HG03342 (cell line): ENCODE results near the gene NPAS3.

Experiments
- ATAC-seq: cut with Tn5 transposase; IDR thresholded peaks from one replicate; pipeline ENCODE4 v1.9.1; 2021; ENCODE audit warnings: mild to moderate bottlenecking, moderate library complexity; ENCODE audit not compliant: unreplicated experiment

The NPAS3 gene

DNA sequence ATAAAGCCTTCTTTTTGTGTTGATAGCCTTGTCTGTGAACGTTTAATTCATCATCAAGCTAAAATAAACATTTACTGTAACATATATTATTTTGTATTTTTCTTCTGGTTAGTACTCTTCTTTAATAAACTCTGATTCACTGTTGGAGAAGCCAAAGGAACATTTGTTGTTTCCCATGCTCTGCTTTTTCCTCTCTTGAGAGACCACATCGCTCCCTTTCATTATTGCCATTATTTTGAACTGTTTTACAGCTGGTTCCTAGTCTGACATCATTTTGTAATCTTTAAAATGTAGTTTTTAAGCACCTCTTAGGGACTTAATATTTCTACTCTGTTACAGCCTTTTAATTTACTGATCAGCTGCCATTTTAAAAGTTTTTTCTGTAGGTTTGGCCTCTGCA, 301.8 kb downstream of the NPAS3 start:
- no peak for ATAC-seq

DNA sequence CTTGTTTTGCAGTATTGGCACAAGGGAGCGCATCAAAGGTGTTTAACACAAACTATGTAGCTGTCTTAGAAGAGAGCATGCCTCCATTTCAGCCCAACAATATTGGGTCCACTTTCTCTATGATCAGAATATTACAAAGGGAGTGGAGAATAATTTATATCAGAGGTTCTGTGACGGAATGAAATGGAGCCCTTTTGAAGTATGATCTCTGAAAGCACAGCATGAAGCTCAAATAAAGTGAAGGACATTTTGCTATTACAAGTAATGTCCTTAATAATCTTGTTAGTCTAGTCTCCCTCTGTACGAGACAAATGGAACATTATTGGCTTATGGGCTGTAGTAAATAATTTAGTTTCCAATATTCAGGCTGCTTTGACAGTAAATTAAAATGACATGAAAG, 302.7 kb downstream of the NPAS3 start:
- ATAC-seq = no peak

DNA sequence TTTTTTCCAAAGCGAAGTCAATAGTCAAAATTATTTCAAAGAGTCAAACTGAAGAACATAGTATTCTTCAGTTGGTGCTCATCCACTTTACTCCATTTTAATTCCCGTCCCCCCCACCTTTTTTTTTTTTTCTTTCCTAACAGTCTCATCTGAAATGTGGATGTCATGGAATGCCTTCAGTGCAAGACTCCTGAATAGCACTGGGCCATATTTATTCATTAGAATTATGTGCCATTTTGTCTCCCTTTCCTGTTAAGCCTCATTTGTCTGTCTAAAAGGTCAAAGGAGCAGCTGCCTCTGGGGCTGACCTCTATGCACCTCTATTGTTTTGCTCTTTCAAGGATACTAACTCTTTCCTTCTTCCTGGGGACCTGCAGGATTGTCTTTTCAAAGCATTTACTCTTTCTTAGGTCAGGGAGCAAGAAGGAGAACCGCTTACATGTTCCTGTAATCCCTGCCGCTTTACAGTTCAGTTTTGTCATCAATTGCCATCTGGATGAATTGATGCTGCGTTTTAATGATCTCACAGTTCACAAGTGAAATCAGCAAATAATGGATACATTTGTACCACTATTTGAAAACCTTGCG, 310.6 kb downstream of the NPAS3 start:
- no peak for ATAC-seq

DNA sequence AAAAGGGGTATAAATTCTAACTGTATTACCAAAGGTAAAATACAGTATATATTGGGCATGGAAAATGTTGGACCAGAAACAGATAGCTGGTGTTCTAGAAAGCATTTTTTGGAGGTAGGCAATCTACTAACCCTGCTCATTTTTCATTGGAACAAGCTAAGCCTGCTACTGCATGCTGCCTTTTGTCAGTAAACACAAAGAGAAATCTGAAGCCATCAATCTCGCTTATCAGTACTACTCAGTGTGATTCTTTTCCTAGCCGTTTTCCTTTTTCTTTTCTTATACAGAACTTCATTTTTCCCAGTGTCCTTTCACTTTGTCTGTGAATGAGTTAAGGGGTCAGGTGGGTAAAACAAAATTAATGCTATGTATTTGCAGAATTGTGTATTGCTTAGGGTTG, 312.3 kb downstream of the NPAS3 start:
- no peak for ATAC-seq

DNA sequence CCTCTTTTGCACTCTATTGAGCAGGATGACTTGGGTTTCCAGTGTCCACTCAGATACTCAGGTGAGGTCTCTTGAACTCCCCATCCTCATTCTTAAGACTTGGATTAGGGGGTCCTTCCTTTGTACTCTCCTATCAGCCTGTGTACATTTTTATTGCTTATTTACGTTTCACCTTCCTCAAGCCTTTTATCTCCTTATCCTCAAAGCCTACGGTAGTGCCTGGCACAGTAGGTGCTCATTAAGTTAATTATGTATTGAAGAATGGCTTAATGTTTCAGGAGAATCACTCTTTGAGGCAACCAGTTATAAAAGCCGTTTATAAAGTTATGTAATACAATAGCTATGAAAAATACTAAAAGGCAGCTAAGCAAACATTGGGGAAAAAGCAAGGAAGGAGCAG, 315.7 kb downstream of the NPAS3 start:
- ATAC-seq = no peak

DNA sequence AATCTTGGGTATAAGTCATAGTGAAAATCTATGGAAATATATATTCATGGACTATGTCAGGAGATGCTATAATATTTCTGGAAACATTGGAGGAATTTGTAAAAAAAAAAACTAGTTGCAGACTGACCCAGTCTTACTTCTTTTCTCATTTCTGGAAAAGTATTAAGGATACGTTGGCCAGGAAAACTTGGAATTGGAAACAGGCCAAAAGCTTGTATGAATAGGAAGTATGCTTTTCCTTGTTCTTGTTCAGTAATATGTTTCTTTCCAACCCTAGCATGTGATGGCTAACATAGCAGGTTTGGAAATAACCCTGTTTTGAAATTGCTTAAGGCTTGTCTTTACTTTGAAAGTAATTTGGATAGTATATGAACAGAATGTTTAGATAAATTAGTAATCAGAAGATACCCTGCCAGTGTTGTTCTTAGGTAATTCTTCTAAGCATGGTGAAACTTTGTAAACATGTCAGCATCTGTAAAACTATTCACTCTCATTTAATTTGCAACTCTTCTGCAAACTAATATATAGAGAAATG, 316.2 kb downstream of the NPAS3 start:
- ATAC-seq = no peak

DNA sequence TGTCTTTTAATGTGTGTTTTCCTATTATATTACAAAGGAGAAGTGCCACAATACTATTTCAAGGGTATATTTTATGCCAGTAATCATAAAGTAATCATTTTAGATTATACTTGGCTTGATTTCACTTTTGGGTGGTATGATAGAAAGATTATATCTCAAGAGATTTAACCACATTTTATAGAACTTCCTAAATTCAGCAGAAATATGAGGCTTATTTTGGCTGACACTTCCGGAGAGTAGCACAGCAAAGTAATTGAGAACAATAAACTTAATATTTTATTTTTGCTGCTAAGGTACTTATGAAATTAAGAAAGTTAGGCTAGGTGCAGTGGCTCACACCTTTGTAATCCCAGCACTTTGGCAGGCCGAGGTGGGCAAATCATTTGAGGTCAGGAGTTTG, 319.1 kb downstream of the NPAS3 start:
- ATAC-seq = no peak

DNA sequence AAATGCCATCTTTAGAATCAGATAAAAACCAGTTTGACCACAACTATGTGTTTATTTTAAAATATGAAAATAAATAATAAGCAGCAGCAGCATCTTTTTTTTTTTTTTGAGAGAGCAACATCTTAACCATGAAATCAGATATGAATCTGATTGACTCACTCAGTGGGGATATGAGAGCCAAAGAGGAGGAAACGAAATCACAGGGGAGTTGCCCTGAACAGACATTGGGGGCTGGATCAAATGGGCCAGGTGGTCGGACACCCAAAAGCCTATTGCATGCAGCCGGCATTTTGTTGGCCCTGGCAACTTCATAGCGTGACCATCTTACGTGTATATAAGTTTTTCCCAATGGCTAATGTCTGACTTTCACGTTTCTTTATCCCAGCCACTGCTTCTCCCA, 321.1 kb downstream of the NPAS3 start:
- ATAC-seq = no peak

DNA sequence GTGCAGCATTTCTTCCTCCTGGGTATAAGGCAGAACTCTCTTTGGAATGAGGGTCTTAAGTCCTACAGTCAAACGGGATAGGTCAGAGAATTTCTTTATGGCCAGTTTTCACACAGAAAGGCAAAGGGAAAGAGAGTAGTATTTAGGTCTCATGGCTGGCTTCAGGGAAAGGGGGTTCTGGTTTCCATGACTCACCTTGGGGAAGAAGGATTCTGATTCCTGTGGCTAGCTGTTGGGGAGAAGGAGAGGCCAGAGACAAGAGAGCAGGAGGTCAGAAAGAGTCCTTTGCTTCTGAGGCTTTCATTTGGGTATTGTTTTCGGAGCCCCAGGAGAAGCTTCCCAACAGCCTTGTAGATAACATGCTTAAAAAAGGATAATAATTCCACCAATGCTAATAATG, 332.5 kb downstream of the NPAS3 start:
- no peak for ATAC-seq

DNA sequence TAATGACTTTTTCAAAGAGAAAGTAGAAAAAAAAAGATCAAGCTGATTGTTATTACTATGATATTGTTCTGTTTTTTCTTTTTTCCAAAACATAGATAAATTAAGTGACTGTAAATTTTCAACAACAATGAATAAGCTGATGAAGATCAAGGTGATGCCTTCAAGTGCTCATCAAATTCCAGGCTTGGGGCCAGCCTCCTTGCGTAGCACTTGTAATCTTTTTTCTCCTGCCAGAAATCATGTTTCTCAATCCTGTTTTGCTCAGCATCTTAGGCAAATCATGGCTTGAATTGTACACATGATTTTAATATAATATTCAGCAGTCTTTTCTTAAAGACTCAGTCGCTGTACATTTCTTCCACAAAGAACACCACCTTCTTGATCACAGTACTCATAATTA, 333.2 kb downstream of the NPAS3 start:
- no peak for ATAC-seq

DNA sequence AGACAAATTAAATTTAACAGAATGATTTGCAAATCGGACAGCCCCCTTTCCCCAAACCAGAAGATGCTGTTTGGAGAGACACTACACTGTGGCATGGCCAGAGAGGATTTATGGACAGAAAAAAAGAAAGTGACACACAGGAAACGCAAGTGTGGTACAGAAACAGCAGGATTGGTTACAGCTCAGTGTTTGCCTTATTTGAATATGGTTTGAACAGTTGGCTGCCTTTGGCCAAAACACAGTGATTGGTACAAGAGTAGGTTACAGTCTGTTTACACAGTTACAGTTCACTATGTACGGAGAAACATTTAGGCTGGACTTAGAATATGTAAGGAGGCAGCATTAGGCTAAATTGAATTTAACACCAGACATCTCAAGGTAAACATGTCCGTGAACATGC, 335.3 kb downstream of the NPAS3 start:
- ATAC-seq = no peak

DNA sequence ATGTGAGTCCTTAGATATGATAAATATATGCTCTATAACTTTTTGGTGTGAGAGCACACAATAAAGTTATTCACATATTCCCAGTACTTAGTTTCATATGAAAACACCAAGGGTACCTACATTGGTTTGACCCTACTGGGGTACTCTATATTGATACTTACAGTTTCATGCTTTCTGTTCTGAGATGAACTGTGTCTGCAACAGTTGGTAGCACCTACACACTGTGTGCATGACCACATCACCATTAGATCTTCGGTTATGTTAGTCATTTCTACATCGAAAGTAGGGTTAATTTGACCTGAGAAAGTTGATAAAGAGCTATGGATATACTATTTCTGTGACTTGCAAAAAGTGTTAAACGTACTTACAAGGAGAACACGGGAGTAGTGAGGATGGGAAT, 337.2 kb downstream of the NPAS3 start:
- no peak for ATAC-seq

DNA sequence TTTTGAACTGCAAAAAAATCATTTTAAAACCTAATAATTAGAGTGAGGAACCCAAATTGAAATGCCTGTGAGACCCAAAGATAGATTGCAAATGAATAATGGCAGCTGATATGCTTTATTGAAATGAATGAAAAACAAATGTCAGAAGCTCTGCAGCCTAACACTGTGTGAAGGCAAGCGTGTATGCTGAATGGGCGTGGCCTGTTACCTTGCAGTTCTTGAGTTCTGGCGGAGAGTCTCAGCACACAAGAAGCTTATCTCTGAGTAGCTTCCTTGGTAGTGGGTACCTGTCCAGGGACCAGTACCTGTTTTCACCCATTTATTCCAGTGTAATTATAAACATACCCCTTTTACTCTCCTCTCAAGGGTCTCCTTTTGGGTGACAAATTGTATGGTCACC, 341.2 kb downstream of the NPAS3 start:
- ATAC-seq = no peak

DNA sequence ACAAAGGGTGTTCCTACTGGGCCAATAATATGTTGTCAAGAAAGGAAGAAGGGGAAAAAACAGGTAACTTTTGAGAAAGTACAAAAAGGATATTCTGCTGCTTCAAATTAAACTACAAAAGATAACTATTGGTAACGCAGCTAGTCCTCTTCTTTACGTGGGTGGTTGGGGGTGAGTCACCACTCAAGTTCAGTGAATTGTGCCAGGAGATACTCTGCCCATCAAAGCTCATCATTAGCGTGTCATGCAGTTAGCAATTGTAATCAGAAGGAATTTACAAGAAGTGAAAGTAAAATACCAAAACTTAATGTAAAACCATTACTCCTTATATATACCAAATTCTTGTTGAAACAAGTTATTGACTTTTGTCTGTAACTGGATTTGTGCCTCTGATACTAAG, 342.0 kb downstream of the NPAS3 start:
- ATAC-seq = no peak

DNA sequence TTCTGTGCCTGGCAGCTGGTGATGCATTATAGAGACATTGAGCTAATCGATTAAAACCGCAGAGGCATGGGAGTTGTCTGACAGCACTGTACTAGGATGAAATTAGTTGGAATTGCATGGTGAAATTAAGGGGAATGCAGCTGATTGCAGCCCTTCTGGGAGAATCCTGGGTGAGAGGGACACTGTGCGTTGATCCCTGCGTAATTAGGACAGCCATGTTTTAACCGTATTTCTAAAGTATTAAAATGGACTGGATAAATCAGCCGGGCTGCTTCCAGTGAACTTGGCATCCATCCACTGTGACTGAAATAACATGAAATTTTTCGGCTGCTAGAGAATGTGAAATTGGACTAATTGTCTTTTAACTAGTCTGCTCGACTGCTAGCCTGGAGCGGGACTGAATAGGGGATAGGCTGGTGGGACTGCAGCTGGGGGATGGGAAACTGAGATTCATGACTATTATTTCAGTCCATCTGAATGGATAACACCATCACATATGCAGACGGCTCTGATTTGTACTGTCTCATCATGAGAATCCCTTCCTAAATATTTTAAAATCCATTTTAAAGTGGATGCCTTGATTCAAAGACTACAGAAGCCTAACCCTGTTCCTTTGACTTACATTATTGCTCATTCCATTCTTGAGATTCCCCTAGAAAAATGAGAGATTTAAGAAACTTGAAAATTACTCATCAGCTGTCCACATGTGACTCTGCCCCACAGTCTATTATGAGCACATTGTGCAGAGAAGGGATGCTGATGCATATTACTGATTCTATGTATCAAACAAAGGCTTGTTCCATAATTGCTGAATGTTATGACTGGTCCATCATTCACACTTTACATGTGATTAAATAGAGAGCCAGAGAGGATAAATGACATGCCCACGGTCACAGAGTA, 343.9 kb downstream of the NPAS3 start:
- ATAC-seq = no peak

DNA sequence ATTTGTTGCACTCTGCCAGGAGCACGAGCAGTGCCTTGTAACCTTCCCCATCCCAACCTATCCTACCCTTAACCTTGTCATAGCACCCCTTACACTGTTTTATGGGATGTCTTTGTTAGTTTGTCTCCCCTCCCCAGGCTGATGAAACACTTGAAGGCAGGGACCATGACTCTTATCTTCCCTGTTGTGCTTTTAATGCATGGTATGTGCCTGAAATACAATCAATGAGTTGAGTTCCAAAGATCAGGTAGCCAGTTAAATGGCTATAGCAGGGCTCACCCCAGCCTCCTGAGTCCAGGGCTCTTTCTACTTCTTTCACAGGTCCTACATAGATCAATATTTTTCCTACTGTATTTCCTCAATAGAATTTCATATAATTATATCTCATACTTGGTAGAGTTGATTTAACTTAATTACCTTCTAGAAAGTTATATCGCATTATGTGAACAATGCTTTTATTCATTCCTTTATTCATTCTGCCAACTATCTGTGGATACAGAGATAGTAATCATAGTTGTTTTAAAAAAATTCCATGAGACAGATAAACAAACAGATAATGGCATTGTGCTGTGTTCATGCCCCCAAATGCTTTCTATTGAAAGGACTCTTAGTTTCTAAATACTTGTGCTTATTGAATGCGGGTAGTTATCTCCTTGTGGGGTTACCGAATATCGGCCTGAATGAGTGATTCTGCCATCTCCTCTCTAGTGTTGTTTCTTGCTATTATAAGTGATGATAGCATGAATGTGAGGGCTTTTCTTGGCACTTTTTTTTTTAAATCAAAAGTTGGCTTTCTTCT, 347.4 kb downstream of the NPAS3 start:
- no peak for ATAC-seq

DNA sequence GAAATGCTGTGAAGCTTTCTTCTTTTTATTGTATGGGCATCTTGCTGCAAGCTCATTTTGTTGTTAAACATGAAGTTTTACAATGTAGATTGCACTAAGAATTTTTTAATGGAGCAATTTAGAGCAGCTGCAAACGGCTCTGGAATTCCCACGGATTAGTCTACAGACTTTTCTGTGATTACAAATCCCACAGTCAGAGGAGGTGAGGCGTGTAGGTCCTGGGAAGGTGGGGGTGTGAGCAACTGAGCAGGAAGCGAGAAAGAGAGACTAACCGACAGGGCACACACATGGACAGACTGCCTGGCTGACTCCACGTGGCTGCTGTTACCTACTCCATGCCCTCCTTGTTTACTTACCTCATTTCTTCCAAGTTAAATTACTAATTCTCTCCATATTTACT, 348.5 kb downstream of the NPAS3 start:
- ATAC-seq = no peak

DNA sequence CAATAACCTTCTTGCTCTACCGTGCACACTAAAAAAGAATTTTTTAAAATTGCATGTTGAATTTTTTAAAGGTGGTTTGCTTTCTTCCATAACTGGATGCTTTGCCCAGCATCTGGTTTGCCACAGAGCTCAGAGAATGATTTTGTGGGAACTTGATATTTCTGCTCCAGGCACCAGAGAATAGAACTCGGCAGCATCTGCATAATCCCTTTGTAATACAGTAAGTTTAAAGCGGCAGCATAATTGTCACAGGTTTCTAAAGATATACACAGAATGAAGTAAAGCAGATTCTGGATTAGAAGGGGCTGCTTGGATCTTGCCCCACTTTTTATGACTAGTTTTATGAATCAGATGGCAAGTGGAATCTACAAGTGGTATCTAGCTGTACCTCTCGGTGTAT, 352.0 kb downstream of the NPAS3 start:
- ATAC-seq = no peak

DNA sequence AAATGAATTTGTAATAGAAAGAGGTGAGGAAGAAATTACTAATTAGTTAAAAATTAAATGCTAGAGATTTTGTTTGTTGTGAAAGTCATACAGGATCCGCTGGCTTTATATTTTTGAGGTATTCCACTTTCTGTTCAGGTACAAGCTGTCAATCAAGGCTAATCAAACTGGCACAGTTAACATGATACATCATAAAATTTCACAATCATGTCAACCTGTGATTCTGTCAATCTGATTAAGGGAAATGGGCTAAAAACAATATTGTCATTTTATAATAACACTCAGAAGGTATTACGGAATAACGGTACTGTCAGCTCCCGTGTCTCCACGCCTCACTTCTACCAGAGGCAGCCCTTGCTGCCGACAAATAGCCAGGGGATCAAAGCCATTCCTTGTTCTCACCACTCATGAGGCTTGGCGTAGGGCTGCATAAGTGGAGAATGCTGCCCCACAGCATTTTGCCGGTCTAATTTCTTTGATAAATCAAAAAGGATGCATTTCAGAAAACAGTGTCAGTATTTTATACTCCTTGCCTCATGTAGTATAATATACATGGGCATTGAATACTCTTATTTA, 352.9 kb downstream of the NPAS3 start:
- ATAC-seq = no peak

DNA sequence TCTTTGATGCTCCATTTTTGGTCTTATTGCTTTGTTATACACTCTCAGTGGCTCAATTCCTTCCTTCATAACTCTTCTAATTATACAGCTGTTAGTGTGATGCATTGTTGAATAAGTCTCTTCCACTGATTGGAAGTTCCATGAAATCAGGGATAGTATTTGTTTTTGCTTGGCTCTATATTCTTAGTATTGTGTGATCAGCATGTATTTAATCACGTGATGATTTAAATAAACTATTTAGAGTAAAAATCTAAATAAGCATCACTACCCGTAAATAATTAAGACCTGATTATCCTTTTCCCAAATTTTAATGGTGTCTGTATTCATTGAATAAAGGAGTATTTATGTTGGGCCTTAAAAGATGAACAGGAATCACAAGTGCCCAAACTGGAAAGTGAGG, 355.7 kb downstream of the NPAS3 start:
- ATAC-seq = no peak

DNA sequence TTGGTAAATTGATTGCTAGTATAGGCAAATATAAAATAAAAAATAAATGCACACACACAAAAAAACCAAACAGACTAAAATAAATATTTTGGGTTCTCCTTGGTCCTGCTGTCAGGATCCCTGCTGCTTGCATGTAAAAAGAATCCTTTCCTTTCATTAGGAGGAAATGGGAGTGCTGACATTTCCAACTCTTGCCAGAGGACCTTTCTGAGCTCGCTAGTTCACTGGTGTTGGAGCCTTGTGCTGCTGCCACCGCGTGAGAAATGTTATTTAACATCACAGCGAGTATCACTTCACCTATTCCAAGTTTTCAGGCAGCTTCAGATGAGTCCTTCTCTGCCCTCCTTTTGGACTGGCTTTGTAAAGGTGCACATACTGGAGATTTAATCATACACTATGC, 358.9 kb downstream of the NPAS3 start:
- no peak for ATAC-seq
